ENCODE measurements around the gene IGSF9.

IGSF9 gene

GRCh38 chr1:159952932-159953331 is 7.5 kb upstream of the IGSF9 start:
- TF ChIP-seq CTCF (IDR thresholded peaks at IDR 0.05; ENCODE audit: insufficient read depth, low read length, poor library complexity, severe bottlenecking): no peak
- TF ChIP-seq EZH2phosphoT487 (conservative IDR thresholded peaks at IDR 0.05; ENCODE audit: low read length): no peak
- Histone ChIP-seq H3K36me3 (ENCODE audit: low read length) (no peaks in the 10 kb centered on the region), H2AFZ (ENCODE audit: low read depth, low read length, severe bottlenecking) (no peak overlapping the region), H3K79me2 (ENCODE audit: insufficient read depth, low read length) (no peaks in the 10 kb centered on the region), H3K27ac (ENCODE audit: low read depth, low read length) (no peak overlapping the region), H3F3A (ENCODE audit: insufficient read depth) (no peaks in the 10 kb centered on the region), H3K9me2 (replicated peaks; ENCODE audit: insufficient read depth, low read length) (no peaks in the 10 kb centered on the region), H3K4me2 (ENCODE audit: low read depth, low read length, poor library complexity, severe bottlenecking) (no peak overlapping the region), H3K9ac (ENCODE audit: low read length) (no peak overlapping the region), H3K9me3 (ENCODE audit: insufficient read depth, low read length) (no peaks in the 10 kb centered on the region), H3K27me3 (ENCODE audit: low read length) (no peaks in the 10 kb centered on the region), H3K4me3 (ENCODE audit: insufficient read depth, low read length, poor library complexity, severe bottlenecking) (no peak overlapping the region), H4K20me1 (ENCODE audit: low read depth, low read length) (no peaks in the 10 kb centered on the region)

- H3K36me3 ChIP-seq (ENCODE audit: low read length): no peaks in the 10 kb centered on the region
- H3K9ac ChIP-seq (ENCODE audit: low read length): no peak overlapping the region
- H3K27me3 ChIP-seq (ENCODE audit: low read length): no peaks in the 10 kb centered on the region
- no peak overlapping the region for H3K4me2 ChIP-seq (ENCODE audit: low read depth, low read length, poor library complexity, severe bottlenecking)
- H3K27ac ChIP-seq (ENCODE audit: low read depth, low read length): no peak overlapping the region
- H4K20me1 ChIP-seq (ENCODE audit: low read depth, low read length): no peaks in the 10 kb centered on the region
- H3K9me3 ChIP-seq (ENCODE audit: insufficient read depth, low read length): no peaks in the 10 kb centered on the region
- H2AFZ ChIP-seq (ENCODE audit: low read depth, low read length, severe bottlenecking): no peak overlapping the region
- H3K79me2 ChIP-seq (ENCODE audit: insufficient read depth, low read length): no peaks in the 10 kb centered on the region
- TF ChIP-seq EZH2phosphoT487 (conservative IDR thresholded peaks at IDR 0.05; ENCODE audit: low read length) (no peak), CTCF (IDR thresholded peaks at IDR 0.05; ENCODE audit: insufficient read depth, low read length, poor library complexity, severe bottlenecking) (no peak)
- H3K4me3 ChIP-seq (ENCODE audit: insufficient read depth, low read length, poor library complexity, severe bottlenecking): no peak overlapping the region
- H3K9me2 ChIP-seq (replicated peaks; ENCODE audit: insufficient read depth, low read length): no peaks in the 10 kb centered on the region
- H3F3A ChIP-seq (ENCODE audit: insufficient read depth): no peaks in the 10 kb centered on the region
These were observed 6.1 kb upstream of the IGSF9 start for GRCh38 chr1:159951551-159951950.

- H3K36me3 ChIP-seq (ENCODE audit: low read length): no peaks in the 10 kb centered on the region
These were observed 5.6 kb upstream of the IGSF9 start for GRCh38 chr1:159951016-159951415.

More at GRCh38 chr1:159951016-159951415, 5.6 kb upstream of the IGSF9 start:
- H3K9ac ChIP-seq (ENCODE audit: low read length): no peak overlapping the region
- no peak overlapping the region for H2AFZ ChIP-seq (ENCODE audit: low read depth, low read length, severe bottlenecking)
- H3K79me2 ChIP-seq (ENCODE audit: insufficient read depth, low read length): no peaks in the 10 kb centered on the region
- H3F3A ChIP-seq (ENCODE audit: insufficient read depth): no peaks in the 10 kb centered on the region
- no peak overlapping the region for H3K4me2 ChIP-seq (ENCODE audit: low read depth, low read length, poor library complexity, severe bottlenecking)
- no peaks in the 10 kb centered on the region for H4K20me1 ChIP-seq (ENCODE audit: low read depth, low read length)
- H3K9me3 ChIP-seq (ENCODE audit: insufficient read depth, low read length): no peaks in the 10 kb centered on the region
- H3K9me2 ChIP-seq (replicated peaks; ENCODE audit: insufficient read depth, low read length): no peaks in the 10 kb centered on the region
- H3K27ac ChIP-seq (ENCODE audit: low read depth, low read length): no peak overlapping the region
- TF ChIP-seq EZH2phosphoT487 (conservative IDR thresholded peaks at IDR 0.05; ENCODE audit: low read length) (no peak), CTCF (IDR thresholded peaks at IDR 0.05; ENCODE audit: insufficient read depth, low read length, poor library complexity, severe bottlenecking) (no peak)
- H3K4me3 ChIP-seq (ENCODE audit: insufficient read depth, low read length, poor library complexity, severe bottlenecking): no peak overlapping the region
- H3K27me3 ChIP-seq (ENCODE audit: low read length): no peaks in the 10 kb centered on the region

Data from SU-DHL-6 (cell line).